GM18861 (cell line): ENCODE results near the gene PYCARD.
A peak's percentile ranks its signal among the peaks of the same experiment; 100 is the strongest.
"Not testable (repeated sequence)": the region's sequence is repeated elsewhere in the genome, so short reads cannot be mapped to it uniquely, and the experiment has no call there.

Source experiments
- ATAC-seq: cut with Tn5 transposase; IDR thresholded peaks from one replicate; pipeline ENCODE4 v1.9.1; 2021; ENCODE audit not compliant: unreplicated experiment

The PYCARD gene

GRCh38 chr16:31191697-31192428 is 10.7 kb downstream of the PYCARD start:
- ATAC-seq: no peak

GRCh38 chr16:31190818-31191444 is 11.6 kb downstream of the PYCARD start:
- no peak for ATAC-seq

GRCh38 chr16:31190061-31190460 is 12.5 kb downstream of the PYCARD start:
- no peak for ATAC-seq

GRCh38 chr16:31189412-31189778 is 13.2 kb downstream of the PYCARD start:
- ATAC-seq: no peak

DNA sequence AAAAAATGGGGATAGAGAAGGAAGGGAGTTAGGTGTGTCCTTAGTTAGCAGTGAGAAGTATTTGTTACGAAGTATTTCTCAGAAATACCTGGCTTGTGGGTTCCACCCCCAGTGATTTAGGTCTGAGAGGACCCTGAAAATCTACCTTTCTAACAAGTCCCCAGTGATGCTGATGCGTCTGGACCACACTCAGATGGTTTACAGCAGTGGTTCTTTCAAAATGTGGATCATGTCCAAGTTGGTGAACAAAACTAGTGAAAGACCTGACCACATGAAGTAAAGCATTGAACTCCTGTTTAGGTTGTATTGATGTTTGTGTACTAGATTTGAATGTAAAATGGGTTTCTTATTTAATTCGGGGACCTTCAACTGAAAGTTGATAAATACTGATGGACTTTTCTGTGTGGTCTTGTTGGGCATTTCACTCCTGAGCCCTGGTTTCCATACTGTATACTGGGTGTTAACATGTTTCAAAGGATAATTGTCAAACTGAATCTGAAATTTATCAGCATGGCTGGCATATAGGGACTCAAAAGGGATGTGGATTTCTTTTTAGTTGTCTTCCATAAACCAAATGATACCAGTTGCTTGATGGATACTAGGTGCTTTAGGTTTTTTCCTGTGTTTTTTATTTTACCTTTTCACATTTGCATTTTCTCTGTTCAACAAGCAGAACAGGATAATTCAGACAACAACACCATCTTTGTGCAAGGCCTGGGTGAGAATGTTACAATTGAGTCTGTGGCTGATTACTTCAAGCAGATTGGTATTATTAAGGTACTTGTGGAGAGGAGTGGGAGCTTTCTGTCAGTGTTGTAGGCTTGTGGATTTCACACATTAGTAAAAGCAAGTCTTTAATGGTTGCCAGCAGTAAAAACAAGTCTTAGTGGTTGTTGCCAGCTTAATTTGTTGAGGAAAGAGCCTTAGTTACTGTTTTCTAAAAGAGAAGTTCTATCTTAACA is 13.8 kb downstream of the PYCARD start:
- ATAC-seq: no peak

- no peak for ATAC-seq
Measured at GRCh38 chr16:31187808-31188189, 14.8 kb downstream of the PYCARD start.

DNA sequence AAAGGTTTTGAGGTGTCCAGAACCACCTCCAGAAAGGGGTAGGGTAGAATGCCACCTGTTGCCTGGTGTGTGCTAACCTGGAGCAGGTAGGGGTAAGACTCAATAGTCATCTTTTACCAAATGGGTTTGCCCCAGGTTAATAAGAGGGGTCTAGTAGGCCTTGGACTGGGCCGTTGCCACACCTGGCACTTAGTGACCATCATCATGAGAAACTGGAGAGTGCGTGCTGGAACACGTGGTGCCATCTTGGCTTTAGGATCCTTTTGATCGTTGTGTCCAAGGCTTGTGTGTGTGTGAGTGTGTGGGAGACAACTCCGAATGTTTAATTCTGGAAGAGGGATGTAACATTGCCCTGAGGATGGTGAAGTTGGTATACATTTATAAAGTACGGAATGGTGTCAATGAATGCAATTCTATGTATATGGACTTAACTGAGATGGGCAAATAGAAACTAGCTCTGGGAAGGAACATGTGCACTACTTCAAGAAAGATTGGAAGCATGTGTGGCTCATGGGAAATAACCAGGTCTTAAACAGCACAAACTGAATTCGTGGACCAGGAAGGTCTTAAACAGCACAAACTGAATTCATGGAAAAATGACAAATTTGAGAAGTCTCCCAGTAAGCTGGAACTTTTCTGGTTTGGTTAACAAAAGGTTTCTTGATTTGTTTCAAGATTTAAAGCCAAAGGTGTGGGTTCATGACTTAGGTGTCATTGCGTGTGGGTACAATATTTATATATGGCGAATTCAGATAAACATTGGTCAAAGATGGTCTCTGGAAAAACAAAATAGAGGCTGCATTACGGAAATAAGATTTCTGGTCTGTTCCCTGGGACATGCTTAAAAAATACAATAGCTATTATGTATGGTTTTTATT is 15.4 kb downstream of the PYCARD start:
- no peak for ATAC-seq

DNA sequence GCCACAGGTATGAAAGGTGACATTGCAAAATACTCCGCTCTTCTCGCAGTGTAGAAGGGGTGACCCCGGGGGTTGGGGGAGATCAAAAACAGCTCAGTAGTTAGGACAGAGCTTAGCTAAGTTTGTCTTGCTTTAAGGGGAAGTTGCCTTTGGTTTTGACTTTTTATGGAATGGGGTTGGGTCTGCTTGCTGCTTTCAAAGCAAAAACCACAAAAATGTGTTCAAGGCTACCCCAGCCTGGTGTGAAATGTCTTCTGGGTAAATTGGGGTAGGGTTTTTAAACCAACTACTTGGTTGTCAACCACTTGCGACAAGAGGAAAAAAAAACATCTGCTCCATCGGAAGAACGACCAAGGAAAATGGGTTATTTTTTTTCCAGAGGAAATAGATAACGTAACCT is 16.4 kb downstream of the PYCARD start:
- ATAC-seq: no peak

- ATAC-seq: no peak
Measured at GRCh38 chr16:31185339-31185738, 17.2 kb downstream of the PYCARD start.

GRCh38 chr16:31184888-31185287 is 17.7 kb downstream of the PYCARD start:
- no peak for ATAC-seq

- ATAC-seq: no peak
Measured at GRCh38 chr16:31183432-31184428, 18.8 kb downstream of the PYCARD start.

DNA sequence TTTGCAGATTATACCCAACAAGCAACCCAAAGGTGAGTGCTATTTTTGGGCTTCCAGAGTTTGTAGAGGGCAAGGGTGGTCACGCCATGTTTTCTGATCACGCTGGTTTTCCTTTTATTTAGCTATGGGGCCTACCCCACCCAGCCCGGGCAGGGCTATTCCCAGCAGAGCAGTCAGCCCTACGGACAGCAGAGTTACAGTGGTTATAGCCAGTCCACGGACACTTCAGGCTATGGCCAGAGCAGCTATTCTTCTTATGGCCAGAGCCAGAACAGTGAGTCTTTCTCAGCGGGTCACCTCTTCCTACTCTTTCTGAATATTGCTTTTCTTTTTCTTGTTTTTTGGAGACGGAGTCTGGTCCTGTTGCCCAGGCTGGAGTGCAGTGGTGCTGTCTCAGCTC is 20.2 kb downstream of the PYCARD start:
- ATAC-seq: no peak

- no peak for ATAC-seq
Measured at GRCh38 chr16:31181102-31181830, 21.3 kb downstream of the PYCARD start.

GRCh38 chr16:31179747-31180459 is 22.7 kb downstream of the PYCARD start, which contains the start of gene FUS:
FUS (plus strand) TSS chr16:31180139; CDS start chr16:31180215, 76 bp downstream.
- ATAC-seq: peak; percentile 39

- ATAC-seq: peak; percentile 3
Measured at GRCh38 chr16:31179219-31179746, 23.3 kb downstream of the PYCARD start.

GRCh38 chr16:31177136-31177535 is 25.4 kb downstream of the PYCARD start:
- ATAC-seq: no peak

DNA sequence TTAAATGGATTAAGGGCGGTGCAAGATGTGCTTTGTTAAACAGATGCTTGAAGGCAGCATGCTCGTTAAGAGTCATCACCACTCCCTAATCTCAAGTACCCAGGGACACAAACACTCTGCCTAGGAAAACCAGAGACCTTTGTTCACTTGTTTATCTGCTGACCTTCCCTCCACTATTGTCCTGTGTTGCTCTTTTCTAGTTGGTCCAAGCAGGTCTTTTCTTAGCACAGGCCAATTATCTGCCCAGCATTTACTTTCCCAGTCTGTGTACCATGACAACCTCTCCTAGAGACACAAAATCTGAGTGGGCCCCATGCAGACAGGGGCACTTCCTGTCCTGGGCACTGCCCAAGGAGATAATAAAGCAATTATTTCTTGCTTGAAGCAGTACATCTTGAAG is 32.5 kb downstream of the PYCARD start:
- not testable (repeated sequence) for ATAC-seq

- no peak for ATAC-seq
Measured at GRCh38 chr16:31168848-31169247, 33.7 kb downstream of the PYCARD start.
